Spleen (tissue), 7 donors: ENCODE results near the gene SEMA4F.

ENCODE experiments used
- POLR2A ChIP-seq, 3 donors: fragments of 450-650 bp; IDR thresholded peaks; one replicate each; pipeline ENCODE4 v1.5.1; 2017; ENCODE audit warnings: antibody characterized with exemption in 3 of 3, mild to moderate bottlenecking in 1 of 3
- POLR2AphosphoS5 ChIP-seq, 3 donors: sonication (generic); formaldehyde crosslinking; IDR thresholded peaks; one replicate each; pipeline ENCODE4 v1.5.1; 2017; ENCODE audit warnings: antibody characterized with exemption in 3 of 3
- TF ChIP-seq, protein P1 (sequence below), 11 experiments: fragments of 200-600 bp in 7 of 11; fragments of 450-650 bp in 4 of 11; sonication (generic) in 4 of 11; IDR thresholded peaks in 8 of 11; conservative IDR thresholded peaks in 3 of 11; 1 replicate in 7 of 11; 2 replicates in 4 of 11; pipeline versions ENCODE4 v1.4.0 to v1.8.0; 2016 to 2021; ENCODE audit warnings: antibody characterized with exemption in 11 of 11, inconsistent platforms in 4 of 11, mild to moderate bottlenecking in 1 of 11
- donor health status: DM: no; HTN: no; CAD: no; lungs with moderate emphysema.
- donor health status: DM: no; HTN: no; CAD: no.
- donor health status: DM: no; HTN: no; CAD: no.

- TF ChIP-seq POLR2A (IDR thresholded peaks at IDR 0.05) (no peak), POLR2AphosphoS5 (IDR thresholded peaks at IDR 0.05) (no peak)
- TF ChIP-seq, protein P1, sequence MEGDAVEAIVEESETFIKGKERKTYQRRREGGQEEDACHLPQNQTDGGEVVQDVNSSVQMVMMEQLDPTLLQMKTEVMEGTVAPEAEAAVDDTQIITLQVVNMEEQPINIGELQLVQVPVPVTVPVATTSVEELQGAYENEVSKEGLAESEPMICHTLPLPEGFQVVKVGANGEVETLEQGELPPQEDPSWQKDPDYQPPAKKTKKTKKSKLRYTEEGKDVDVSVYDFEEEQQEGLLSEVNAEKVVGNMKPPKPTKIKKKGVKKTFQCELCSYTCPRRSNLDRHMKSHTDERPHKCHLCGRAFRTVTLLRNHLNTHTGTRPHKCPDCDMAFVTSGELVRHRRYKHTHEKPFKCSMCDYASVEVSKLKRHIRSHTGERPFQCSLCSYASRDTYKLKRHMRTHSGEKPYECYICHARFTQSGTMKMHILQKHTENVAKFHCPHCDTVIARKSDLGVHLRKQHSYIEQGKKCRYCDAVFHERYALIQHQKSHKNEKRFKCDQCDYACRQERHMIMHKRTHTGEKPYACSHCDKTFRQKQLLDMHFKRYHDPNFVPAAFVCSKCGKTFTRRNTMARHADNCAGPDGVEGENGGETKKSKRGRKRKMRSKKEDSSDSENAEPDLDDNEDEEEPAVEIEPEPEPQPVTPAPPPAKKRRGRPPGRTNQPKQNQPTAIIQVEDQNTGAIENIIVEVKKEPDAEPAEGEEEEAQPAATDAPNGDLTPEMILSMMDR (IDR thresholded peaks at IDR 0.05 in 8 of 11, conservative IDR thresholded peaks at IDR 0.05 in 3 of 11): no peak
These were observed 1.5 kb downstream of the SEMA4F start for GRCh38 chr2:74655579-74655978.
